GM18873 (cell line): ENCODE data around the gene CES3.

Experiments used
- ATAC-seq: cut with Tn5 transposase; IDR thresholded peaks from one replicate; pipeline ENCODE4 v1.9.1; 2021; ENCODE audit warnings: mild to moderate bottlenecking, moderate library complexity, moderate number of reproducible peaks; ENCODE audit not compliant: unreplicated experiment, low FRiP score

The CES3 gene

DNA sequence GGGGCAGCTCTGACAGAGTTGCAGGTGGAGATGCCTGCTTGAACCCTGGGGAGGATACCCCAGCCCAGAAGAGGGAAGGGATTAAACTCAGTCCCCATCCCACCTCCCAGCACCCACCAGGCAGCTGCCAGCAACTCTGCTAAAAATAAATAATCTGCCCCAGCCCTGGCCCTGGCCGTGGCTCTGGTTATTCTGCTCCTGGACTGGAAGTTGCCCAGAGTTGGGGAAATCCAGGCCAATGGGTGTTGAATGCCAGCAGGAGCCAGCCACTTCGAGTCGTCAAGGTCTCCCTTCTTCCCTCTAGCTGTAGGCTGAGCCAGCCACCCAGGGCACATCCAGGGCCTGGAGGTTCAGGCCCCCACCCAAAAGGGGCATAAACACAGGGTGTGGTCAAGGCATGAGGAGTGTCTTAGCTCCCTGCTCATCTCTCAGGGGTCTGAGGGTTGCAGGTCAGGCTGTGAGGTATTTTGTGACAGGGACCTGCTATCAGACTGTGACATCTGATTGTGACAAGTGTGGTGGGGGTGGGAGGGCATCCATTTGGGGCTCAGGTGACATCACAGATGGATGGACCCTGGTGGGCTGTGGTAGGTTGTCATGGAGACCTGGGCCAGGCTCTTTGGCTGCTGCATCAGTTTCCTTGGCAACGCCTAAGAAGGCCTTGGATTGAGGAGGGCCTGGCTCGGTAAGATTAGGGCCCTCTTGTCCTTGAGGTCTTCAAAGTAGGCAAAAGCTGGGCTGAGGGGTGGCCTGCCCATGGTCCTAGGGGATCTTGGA is 34.7 kb upstream of the CES3 start:
- ATAC-seq = no peak

DNA sequence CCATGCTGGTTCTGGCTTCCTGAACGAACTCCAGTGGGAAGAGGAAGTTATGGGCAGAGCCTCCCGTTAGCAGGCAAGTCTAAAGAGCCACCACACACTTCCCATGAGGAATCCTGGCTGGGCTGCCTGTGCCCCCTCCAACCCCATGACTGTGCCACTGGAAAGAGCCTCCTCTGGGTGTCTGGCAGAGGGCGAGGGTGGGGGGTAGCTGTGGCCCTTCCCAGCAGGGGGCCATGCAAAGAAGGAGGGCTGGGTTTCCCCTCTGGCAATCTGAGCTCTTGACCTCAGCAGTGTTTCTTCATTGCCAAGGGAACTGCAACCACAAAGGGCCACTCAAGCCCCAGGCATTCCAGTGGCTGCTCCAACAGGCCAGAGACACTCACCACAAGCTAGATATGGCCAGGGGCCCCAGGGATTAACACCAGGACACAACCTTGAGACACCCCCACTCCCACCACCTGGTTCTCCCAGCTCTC is 34.1 kb upstream of the CES3 start:
- no peak for ATAC-seq

DNA sequence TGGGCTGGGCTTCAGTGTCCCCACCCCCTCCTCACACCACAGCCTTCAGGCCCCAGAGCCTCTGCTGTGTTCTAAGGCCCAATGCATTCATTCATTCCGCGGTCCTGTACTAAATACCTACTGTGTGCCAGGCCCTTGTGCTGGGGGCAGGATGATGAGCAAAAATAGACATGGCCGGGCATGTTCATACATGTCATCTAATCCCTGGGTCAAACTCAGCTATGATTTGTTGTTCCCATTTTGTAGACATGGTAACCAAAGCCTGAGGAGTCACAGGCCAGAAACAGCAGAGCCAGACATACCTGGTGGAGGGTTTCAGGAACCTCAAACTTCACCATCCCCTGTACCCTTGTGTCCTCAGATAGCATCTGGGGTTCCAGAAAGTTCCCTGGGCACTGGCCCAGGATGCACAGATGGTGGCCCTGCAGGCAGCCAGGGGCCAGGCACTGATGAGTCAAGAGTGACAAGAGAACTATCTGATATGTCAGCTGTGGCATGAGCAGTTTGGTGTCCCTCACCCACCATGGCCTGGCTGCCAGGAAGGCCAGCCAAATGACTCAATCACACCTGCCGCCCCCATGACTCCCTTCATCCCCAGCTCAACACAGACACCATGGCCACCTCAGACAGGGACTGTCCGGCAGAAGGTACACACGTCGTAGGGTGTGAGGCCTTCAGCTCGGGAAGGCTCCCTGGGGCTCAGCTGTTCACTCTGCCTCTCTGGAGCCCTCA is 33.0 kb upstream of the CES3 start:
- ATAC-seq = no peak

DNA sequence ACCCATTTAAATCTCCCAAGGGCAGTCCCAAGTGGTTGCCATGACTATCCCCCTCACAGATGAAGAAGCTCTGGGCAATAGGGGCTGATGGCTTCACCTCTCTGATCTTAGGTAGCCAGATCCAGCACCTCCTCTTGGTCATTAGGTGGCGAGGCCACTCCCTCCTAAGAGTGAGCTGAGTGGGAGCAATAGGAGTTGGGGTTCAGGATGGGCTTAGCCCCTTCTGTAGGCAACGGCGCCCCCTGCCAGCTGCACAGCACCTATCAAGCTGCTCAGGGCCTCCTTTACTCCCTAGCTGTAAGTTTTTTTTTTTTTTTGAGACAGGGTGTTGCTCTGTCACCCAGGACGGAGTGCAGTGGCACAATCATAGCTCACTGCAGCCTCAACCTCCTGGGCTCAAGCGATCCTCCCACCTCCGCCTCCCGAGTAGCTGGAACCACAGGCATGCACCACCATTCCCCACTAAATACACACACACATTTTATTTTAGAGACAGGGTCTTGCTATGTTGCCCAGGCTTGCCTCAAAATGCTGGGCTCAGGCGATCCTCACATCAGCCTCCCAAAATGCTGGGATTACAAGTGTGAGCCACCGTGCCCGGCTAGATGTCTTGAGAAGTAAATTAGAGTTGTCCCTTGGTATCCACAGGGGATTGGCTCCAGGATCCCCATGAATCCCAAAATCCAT is 32.2 kb upstream of the CES3 start:
- no peak for ATAC-seq

GRCh38 chr16:66930189-66930588 is 30.9 kb upstream of the CES3 start:
- no peak for ATAC-seq

- no peak for ATAC-seq
These were observed 29.4 kb upstream of the CES3 start for GRCh38 chr16:66931665-66932064.

DNA sequence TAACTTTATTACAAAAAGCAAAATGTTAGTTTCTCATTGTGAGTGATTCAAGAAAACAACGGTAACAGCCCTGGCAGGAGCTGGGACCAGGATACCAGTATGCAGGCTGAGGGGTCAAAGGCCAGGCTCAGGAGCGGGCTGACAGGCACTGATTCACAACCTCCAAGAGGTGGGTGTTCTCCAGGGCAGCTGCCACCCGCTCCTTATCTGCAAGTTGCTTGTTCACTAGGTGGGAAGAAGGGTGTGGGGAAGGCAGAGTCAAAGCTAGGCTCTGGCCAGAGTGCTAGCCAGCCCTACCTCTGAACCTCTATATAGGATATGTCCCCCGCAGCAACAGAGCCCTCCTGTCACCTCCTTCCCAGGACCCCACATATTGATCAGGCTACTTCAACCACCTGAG is 29.0 kb upstream of the CES3 start:
- ATAC-seq = no peak

DNA sequence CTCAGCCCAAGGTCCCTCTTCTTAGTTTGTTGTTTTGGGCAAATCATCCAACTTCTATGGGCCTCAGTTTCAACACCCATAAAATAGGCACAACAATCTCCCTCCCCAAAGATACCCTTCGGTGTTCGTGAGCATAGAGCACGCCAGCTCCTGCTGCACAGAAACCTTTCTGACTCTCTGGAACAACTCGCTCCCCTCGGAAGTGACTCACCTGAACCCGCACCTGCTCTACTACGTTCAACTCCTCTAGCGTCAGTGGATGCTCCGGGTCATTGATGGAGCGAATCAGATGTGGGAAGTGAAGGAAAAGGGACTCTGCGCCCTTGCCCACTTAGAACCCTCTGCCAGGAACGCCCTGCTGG is 27.3 kb upstream of the CES3 start:
- ATAC-seq = peak; percentile 9

DNA sequence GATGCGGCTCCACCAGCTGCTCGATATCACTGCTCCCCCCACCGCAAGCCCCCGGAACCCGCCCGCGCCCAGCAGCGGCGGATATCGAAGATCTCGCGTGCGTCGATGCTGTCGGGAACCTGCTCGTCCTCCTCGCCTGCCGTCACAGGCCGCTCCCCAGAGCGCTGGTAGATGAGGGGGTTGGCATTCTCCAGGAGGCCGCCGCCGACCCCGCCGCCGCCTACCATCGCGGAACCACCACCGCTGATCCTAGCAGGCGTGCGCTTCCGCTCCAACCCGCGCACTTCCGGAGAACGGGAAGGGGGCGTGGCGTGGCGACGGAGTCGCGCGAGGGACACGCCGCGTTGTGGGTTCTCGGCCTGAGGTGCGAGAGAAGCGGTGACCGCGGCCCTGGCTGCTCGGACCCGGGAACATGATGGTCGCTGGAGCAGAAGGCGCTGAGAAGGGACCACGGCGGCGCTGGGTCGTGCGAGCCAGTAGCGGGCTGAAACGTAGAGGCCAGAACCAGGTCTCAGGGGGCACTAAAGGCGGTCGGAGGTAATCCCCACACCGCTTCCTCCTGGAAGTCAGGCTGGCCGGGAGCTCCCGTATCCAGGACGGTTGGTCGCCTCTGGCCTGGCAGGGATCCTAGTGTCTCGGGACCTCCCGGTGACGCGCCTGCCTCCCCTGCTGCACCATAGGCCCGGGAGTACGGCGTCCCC is 26.8 kb upstream of the CES3 start, which contains the start of gene CIAO2B:
CIAO2B (minus strand) TSS at position 265 of the 701 bp plus-strand sequence; CDS start at position 227, 38 bp downstream.
- peak; percentile 40 for ATAC-seq

DNA sequence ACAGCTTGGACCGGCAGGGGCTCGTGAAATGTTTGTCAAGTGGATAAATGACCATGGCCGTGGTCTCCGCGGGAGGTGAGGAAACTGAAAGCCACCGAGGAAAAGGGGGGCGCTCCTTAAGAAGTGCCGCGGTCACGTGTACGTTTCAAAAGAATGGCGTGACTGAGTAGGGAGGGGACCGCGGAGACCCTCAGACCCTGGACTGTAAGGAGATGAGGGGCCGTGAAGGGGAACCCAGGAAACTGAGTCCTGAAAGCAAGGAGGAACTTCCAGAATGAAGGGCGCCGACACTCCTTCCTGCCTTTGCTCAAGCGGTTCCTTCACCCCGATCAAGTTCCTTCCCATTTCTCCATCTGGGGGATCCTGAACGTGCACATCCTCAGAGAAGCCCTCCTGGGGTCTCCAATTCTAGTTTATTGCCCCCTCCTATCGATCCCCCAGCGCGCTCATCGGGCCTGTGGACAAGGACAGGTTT is 26.2 kb upstream of the CES3 start:
- peak; percentile 16 for ATAC-seq

DNA sequence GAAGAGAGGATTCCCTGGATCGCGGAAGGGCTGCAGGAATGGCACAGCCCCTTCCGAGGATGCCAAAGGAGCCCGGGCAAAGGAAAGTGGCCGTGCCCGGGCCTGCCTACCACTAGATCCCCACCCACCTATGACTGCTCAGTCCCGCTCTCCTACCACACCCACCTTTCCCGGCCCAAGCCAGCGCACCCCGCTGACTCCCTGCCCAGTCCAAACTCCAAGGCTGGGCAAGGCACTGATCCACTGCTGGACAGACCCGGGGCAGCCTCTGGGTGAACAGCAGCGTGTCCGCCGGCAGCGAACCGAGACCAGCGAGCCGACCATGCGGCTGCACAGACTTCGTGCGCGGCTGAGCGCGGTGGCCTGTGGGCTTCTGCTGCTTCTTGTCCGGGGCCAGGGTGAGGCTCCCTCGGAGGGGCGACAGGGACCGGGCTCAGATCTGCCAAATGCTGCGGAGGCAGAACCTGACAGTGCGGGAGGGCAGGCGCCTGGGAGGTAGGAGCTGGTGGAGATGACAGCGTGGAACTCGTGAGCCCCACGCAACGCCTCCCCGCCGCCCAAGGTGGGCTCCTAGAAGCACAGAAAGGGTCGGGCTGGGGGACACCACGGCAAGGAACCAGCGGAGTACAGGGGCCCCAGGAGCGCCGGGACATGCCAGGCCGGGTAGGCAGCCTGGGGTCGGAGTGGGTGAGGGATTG is 25.6 kb upstream of the CES3 start, which contains the start of gene CES2:
CES2 (plus strand) TSS at position 203 of the 698 bp plus-strand sequence; CDS start at position 323, 120 bp downstream.
- no peak for ATAC-seq

DNA sequence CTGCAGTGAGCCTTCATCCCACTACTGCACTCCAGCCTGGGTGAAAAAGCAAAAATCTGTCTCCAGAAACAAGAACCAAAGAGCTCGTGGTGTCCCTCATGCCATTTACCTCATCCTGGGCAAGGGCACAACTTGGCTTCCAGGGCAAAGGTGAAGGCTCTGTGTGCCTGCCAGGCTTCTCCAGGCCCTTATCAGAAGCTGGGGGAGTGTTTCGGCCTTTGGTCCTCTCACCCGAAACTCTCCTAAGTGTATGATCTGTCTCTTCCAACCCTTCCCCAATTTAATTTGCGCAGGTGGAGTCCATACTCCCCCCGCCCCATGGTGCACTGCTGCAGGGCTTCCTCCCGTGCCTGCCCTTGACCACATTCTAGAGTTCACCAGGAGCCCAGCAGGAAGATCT is 24.6 kb upstream of the CES3 start:
- no peak for ATAC-seq

- no peak for ATAC-seq
These were observed 24.0 kb upstream of the CES3 start for GRCh38 chr16:66936889-66937554.

GRCh38 chr16:66937725-66938337 is 23.2 kb upstream of the CES3 start:
- no peak for ATAC-seq

DNA sequence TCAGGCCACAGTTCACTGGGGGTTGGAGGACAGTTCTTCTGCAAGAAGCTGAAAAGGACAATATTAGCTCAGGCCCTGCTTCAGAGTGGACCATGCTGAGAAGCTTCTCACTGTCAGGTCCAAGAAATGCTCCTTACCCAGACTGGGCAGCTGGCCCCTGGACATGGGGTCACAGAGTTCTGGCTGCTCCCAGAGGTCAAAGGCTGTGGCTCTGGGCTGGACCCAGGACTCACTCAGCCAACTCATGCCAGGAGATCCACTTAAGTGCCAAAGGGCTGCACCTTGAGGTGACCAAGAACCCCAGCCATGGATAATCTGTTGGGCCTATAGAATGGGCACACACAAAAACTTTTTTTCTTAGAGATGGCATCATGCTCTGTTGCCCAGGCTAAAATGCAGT is 21.7 kb upstream of the CES3 start:
- ATAC-seq = no peak

DNA sequence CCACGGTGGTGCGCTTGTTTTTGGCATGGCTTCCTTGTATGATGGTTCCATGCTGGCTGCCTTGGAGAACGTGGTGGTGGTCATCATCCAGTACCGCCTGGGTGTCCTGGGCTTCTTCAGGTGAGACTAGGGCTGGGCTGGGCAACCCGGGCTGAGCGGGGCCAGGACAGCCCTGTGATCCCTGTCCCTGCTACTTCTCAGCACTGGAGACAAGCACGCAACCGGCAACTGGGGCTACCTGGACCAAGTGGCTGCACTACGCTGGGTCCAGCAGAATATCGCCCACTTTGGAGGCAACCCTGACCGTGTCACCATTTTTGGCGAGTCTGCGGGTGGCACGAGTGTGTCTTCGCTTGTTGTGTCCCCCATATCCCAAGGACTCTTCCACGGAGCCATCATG is 20.8 kb upstream of the CES3 start:
- no peak for ATAC-seq

GRCh38 chr16:66942981-66943380 is 18.1 kb upstream of the CES3 start:
- no peak for ATAC-seq

DNA sequence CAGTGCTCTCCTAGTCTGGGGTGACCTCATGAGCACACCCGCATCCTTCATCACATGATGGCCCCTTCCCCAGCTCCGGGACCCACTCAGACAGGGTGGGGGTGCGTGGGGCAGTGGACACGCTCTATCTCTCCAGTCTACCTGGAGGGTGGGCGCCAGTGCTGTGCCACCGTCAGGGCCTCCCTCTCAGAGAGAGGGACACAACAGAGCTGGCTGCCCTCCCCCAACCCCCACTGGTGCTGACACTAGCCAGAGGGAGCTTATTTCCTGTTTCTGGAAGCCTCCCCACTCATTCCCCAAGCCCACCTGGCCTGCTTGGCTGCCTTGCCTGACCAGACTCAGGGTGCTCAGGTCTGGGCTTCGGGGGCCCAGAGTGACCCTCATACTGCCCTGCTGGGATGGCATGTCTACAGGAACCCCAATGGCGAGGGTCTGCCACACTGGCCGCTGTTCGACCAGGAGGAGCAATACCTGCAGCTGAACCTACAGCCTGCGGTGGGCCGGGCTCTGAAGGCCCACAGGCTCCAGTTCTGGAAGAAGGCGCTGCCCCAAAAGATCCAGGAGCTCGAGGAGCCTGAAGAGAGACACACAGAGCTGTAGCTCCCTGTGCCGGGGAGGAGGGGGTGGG is 17.5 kb upstream of the CES3 start:
- ATAC-seq = no peak
